ENCODE measurements around the gene SRBD1. TPM values are rescaled to one million over a fixed set of nuclear protein-coding genes. Genes with fewer than 3 reads are reported as not detected.

SRBD1 gene
- total RNA-seq, 3 donors from 2014 or later = 21.1 to 30.2 (median 21.9) TPM

DNA sequence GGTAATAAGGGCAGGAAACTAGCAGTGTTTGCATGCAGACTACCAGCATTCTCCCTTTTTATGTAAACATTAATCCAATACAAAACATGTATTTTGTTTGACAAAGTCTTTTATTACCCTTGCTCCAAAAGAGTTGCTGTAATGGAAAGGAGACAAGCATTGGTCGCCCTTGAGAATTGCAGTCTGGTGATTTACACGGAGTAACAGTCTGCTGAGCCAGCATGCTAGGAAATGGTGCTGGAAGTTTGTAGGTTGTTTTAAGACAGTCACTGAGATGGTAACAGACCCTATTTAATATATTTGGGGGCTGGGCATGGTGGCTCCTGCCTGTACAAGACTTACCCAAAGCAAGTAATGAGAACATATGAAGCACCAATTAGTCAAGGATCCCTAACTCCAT, 37.6 kb upstream of the SRBD1 start:
- intact Hi-C loops (cut with DNase I; ENCODE audit: low total_unique reads) = no loop called here
- TF ChIP-seq POLR2AphosphoS5 (IDR thresholded peaks at IDR 0.05) (no peak), POLR2A (IDR thresholded peaks at IDR 0.05) (no peak)
- TF ChIP-seq, protein P1, sequence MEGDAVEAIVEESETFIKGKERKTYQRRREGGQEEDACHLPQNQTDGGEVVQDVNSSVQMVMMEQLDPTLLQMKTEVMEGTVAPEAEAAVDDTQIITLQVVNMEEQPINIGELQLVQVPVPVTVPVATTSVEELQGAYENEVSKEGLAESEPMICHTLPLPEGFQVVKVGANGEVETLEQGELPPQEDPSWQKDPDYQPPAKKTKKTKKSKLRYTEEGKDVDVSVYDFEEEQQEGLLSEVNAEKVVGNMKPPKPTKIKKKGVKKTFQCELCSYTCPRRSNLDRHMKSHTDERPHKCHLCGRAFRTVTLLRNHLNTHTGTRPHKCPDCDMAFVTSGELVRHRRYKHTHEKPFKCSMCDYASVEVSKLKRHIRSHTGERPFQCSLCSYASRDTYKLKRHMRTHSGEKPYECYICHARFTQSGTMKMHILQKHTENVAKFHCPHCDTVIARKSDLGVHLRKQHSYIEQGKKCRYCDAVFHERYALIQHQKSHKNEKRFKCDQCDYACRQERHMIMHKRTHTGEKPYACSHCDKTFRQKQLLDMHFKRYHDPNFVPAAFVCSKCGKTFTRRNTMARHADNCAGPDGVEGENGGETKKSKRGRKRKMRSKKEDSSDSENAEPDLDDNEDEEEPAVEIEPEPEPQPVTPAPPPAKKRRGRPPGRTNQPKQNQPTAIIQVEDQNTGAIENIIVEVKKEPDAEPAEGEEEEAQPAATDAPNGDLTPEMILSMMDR (IDR thresholded peaks at IDR 0.05) = no peak
- H3K36me3 ChIP-seq = no peaks in the 10 kb centered on the region
- H3K4me1 ChIP-seq = peaks cover 0 to 3% of the 10 kb centered on the region in 2 donors
- no peak for DNase-seq (ENCODE audit: low spot score in 2 of 2)
- no peaks in the 10 kb centered on the region for H3K27me3 ChIP-seq
- H3K27ac ChIP-seq = no peak overlapping the region
- H3K9me3 ChIP-seq = no peaks in the 10 kb centered on the region
- no peak overlapping the region for H3K4me3 ChIP-seq

DNA sequence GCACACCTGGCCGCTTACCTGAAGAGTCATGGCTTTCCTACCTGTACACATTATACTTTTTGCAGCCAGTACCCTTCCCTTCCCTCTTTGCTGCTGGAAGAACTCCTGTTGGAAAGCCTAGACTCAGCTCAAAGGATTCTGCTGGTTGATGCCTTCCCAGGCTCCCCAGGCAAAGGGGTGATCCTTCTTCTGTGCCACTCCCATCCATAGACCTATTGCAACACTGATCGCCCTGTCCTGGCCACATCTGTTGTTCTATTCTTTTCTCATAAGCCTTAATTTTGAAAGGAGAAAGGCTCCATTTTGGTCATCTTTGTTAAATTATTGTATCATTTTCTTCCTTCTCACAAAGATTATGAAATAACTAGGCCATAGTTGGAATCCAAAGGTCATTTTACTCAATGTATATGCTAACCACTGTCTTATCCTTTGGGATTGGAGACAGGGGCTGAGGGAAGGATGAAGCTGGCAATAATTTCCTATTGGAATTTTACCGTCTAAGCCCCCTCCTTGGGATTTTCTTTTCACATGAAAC, 37.0 kb upstream of the SRBD1 start:
- Histone ChIP-seq H3K27ac (no peak overlapping the region), H3K4me1 (peaks cover 0 to 3% of the 10 kb centered on the region in 2 donors), H3K4me3 (no peak overlapping the region), H3K27me3 (no peaks in the 10 kb centered on the region), H3K9me3 (no peaks in the 10 kb centered on the region), H3K36me3 (no peaks in the 10 kb centered on the region)
- TF ChIP-seq POLR2AphosphoS5 (IDR thresholded peaks at IDR 0.05) (no peak), POLR2A (IDR thresholded peaks at IDR 0.05) (no peak)
- TF ChIP-seq, protein P1 (IDR thresholded peaks at IDR 0.05) = no peak
- DNase-seq (ENCODE audit: low spot score in 2 of 2) = no peak
- intact Hi-C loops (cut with DNase I; ENCODE audit: low total_unique reads) = no loop called here

GRCh38 chr2:45647356-45647755, 36.3 kb upstream of the SRBD1 start:
- H3K4me1 ChIP-seq = peaks cover 0 to 3% of the 10 kb centered on the region in 2 donors
- no peaks in the 10 kb centered on the region for H3K9me3 ChIP-seq
- H3K27ac ChIP-seq = no peak overlapping the region
- no peaks in the 10 kb centered on the region for H3K27me3 ChIP-seq
- H3K4me3 ChIP-seq = no peak overlapping the region
- H3K36me3 ChIP-seq = no peaks in the 10 kb centered on the region
- DNase-seq (ENCODE audit: low spot score in 2 of 2) = no peak
- TF ChIP-seq POLR2A (IDR thresholded peaks at IDR 0.05) (no peak), POLR2AphosphoS5 (IDR thresholded peaks at IDR 0.05) (no peak)
- TF ChIP-seq, protein P1 (IDR thresholded peaks at IDR 0.05) = no peak
- intact Hi-C loops (cut with DNase I; ENCODE audit: low total_unique reads) = no loop called here

GRCh38 chr2:45646289-45646688, 35.2 kb upstream of the SRBD1 start:
- intact Hi-C loops (cut with DNase I; ENCODE audit: low total_unique reads) = no loop called here
- Histone ChIP-seq H3K36me3 (no peaks in the 10 kb centered on the region), H3K4me3 (no peak overlapping the region), H3K9me3 (no peaks in the 10 kb centered on the region), H3K27me3 (no peaks in the 10 kb centered on the region), H3K27ac (no peak overlapping the region), H3K4me1 (peaks cover 0 to 3% of the 10 kb centered on the region in 2 donors)
- DNase-seq (ENCODE audit: low spot score in 2 of 2) = no peak
- no peak for TF ChIP-seq POLR2AphosphoS5 (IDR thresholded peaks at IDR 0.05)
- TF ChIP-seq, protein P1 (IDR thresholded peaks at IDR 0.05) = no peak

DNA sequence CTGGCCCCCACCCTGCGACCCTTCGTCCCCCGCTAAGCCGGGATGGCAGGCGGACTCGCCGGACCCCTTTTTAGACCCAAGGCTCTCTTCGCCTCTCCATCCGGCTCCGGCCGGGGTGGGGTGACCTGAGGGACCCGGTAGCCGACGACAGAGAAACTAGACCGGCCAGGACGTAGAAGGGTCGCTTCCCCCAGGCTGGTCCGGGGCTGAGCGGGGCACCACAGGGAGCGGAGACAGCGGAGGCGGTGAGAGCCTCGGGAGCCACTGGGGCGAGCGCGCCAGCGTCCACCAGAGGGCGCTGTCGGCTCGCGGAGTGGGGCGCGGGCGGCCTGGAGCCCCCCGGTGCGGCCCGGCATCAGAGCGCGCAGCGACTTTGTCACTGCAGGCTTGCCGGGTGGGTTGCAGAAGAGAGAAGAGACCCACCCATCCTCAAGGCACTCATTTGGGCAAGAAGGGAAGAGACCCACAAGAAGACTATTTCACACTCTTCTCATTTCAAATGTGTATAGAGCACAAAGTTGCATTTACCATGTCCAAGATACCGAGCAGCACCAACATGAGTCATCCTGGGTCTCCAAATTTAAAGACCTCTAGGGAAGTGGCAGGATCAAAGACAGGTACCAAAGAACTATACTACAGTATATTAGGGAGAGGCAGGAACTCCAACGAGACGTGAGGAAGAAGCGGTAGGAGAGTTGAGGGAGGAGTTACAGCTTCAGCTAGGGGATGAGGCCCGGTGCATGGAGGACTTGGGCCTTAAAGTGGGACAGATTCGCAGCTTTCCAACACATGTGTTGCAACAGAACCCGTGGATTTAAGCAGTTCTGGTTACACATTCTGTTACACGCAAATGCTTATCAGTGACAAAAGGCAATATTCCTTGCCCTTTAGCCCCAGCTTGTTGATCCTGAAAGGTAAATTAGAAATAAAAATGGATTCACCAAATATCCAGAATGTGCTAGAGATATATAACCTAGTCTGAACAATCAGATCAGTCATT, 32.8 kb upstream of the SRBD1 start:
- no peaks in the 10 kb centered on the region for H3K36me3 ChIP-seq
- DNase-seq (ENCODE audit: low spot score in 2 of 2) = peak; percentile 39 to 69
- intact Hi-C loops (cut with DNase I; ENCODE audit: low total_unique reads) = no loop called here

More for the DNA sequence above, 32.8 kb upstream of the SRBD1 start:
- TF ChIP-seq, protein P1 (IDR thresholded peaks at IDR 0.05) = peak; percentile 95 to 98 (median 97)
- TF ChIP-seq POLR2A (IDR thresholded peaks at IDR 0.05) (no peak), POLR2AphosphoS5 (IDR thresholded peaks at IDR 0.05) (peak; percentile 26 to 41 (median 36))
- Histone ChIP-seq H3K4me1 (peaks cover 0 to 3% of the 10 kb centered on the region in 2 donors), H3K27ac (peak overlapping the region in 1 of 2 donors; percentile 29), H3K27me3 (no peaks in the 10 kb centered on the region), H3K9me3 (no peaks in the 10 kb centered on the region), H3K4me3 (peak overlapping the region; percentile 41 to 72 (median 53))

Measured in breast epithelium (tissue), 4 donors.